OCI-LY7 (cell line): ENCODE data around the gene MEF2B. TPM values are rescaled to one million over a fixed set of nuclear protein-coding genes. Genes with fewer than 3 reads are reported as not detected.

Source experiments
- BruUV-seq: library from RNA; stranded (reverse); fragments of 400-500 nt; replicated peaks from 2 replicates; lab custom pipeline; 2021; lab: Mats Ljungman, UMichigan
- CTCF ChIA-PET: fragments of 300-600 bp; sonication (Branson Sonifier 250); formaldehyde crosslinking; loops from one replicate; lab custom pipeline; 2022; ENCODE audit warnings: antibody characterized with exemption; ENCODE audit not compliant: unreplicated experiment; lab: Charles Lee
- POLR2A ChIA-PET: fragments of 300-600 bp; sonication (Branson Sonifier 250); formaldehyde crosslinking; loops from one replicate; lab custom pipeline; 2022; ENCODE audit warnings: antibody characterized with exemption; lab: Charles Lee
- DNase-seq: peaks from one replicate; pipeline ENCODE4 v3.0.0-alpha.2; 2015; ENCODE audit warnings: low spot score
- H2AFZ ChIP-seq: fragments of 200-600 bp; sonication (generic), shearing (Covaris generic); 2 replicates; pipeline ENCODE4 v1.6.1; 2014; ENCODE audit warnings: mild to moderate bottlenecking, antibody characterized with exemption, low read length, moderate library complexity
- H3K27ac ChIP-seq: fragments of 200-600 bp; sonication (generic); 2 replicates; pipeline ENCODE4 v1.5.1; 2014; ENCODE audit warnings: mixed run types, low read depth, mild to moderate bottlenecking, moderate library complexity, low read length, inconsistent platforms; ENCODE audit not compliant: poor library complexity, severe bottlenecking
- H3K36me3 ChIP-seq: fragments of 200-600 bp; sonication (generic); 2 replicates; pipeline ENCODE4 v1.6.1; 2014; ENCODE audit warnings: mild to moderate bottlenecking, antibody characterized with exemption, low read length, moderate library complexity, mixed read lengths; ENCODE audit not compliant: insufficient read depth
- H3K4me1 ChIP-seq: fragments of 200-600 bp; sonication (generic); 2 replicates; pipeline ENCODE4 v1.5.1; 2014; ENCODE audit warnings: mild to moderate bottlenecking, low read length; ENCODE audit not compliant: insufficient read depth, poor library complexity, severe bottlenecking
- H3K4me2 ChIP-seq: fragments of 200-600 bp; sonication (generic); 2 replicates; pipeline ENCODE4 v1.6.1; 2014; ENCODE audit warnings: mild to moderate bottlenecking, low read length
- H3K4me3 ChIP-seq: fragments of 200-600 bp; sonication (generic); 2 replicates; pipeline ENCODE4 v1.5.1; 2014; ENCODE audit warnings: mild to moderate bottlenecking, low read depth, low read length; ENCODE audit not compliant: poor library complexity, severe bottlenecking
- H3K79me2 ChIP-seq: fragments of 200-600 bp; sonication (generic); 2 replicates; pipeline ENCODE4 v1.6.1; 2016; ENCODE audit warnings: low read depth, mild to moderate bottlenecking, low read length, moderate library complexity, mixed read lengths; ENCODE audit not compliant: insufficient read depth
- H3K9me2 ChIP-seq: fragments of 200-600 bp; sonication (generic); 2 replicates; pipeline ENCODE4 v1.6.1; 2016; ENCODE audit warnings: mild to moderate bottlenecking, low read length, mixed read lengths; ENCODE audit not compliant: insufficient read depth
- H3K9me3 ChIP-seq: fragments of 200-600 bp; sonication (generic); 2 replicates; pipeline ENCODE4 v1.6.1; 2014; ENCODE audit warnings: mild to moderate bottlenecking, mixed run types, low read length, mixed read lengths
- H4K20me1 ChIP-seq: fragments of 200-600 bp; sonication (generic); 2 replicates; pipeline ENCODE4 v1.6.1; 2014; ENCODE audit warnings: mild to moderate bottlenecking, antibody characterized with exemption, low read length, moderate library complexity, mixed read lengths; ENCODE audit not compliant: insufficient read depth
- CTCF ChIP-seq: fragments of 200-600 bp; sonication (generic); conservative IDR thresholded peaks from 2 replicates; pipeline ENCODE4 v1.5.1; 2014; ENCODE audit warnings: mild to moderate bottlenecking, antibody characterized with exemption, low read length, moderate library complexity, mixed read lengths
- EZH2phosphoT487 ChIP-seq: fragments of 200-600 bp; sonication (generic); IDR thresholded peaks from 2 replicates; pipeline ENCODE4 v1.6.1; 2018; ENCODE audit warnings: low read depth, borderline replicate concordance, mild to moderate bottlenecking, mixed run types, antibody characterized with exemption, low read length, moderate library complexity, mixed read lengths
- intact Hi-C: fragments of 100-400 bp; cut with micrococcal nuclease; formaldehyde crosslinking; loops from one replicate; pipeline ENCODE4 v1.10.0; 2022; ENCODE audit not compliant: unreplicated experiment
- total RNA-seq, 2 experiments: library from RNA; depleted of rRNA in 1 of 2; stranded (reverse); fragments of >200 nt in 1 of 2; shearing (Covaris generic) in 1 of 2; gene quantifications; 2 replicates each; pipeline ENCODE4 v1.2.3, GENCODE V29; 2014 to 2022

The MEF2B gene
- total RNA-seq, 2 experiments from 2014 or later = 201 to 295 TPM

DNA sequence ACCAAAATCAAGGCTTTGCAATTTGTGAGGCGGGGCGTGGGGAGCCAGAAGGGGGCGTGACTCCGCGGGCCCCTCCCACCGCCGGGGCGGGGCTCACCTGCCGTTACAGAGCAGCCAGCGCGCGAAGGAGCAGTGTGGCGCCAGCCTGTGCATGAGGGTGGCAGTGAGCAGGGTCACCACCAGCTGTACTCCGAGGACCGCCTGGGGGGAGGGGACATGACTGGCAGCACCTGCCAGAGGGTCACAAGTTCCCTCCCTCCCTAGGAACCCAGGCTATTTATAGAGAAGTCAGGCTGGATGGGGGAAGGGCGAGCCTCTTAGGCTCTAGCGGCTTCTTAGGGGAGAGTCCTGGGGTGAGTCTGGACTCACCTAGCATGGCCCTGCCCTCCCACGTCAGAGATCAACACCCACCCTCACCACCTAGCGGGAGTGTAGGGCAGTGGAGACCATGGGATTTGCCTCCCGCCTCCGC is 35.3 kb downstream of the MEF2B start:
- intact Hi-C loops = no loop called here
- peak; percentile 52 for DNase-seq

DNA sequence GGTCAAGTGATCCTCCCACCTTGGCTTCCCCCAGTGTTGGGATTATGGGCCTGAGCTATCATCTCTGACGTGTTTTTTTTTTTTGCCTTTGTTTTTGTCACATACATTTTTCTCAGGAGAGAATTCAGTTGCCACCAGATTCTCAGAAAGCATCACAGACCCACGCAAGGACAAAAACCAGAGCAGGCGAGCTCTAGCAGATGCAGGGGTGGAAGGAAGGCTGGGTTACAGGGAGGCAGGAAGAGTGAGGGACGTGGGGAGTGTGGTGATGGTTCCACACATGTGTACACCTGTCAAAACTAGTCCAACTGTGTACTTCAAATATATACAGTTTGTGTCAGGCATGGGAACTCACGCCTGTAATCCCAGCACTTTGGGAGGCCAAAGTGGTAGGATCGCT is 36.1 kb downstream of the MEF2B start:
- no TSS peak for BruUV-seq
- TF ChIP-seq EZH2phosphoT487 = no peak
- intact Hi-C loops = no loop called here
- Histone ChIP-seq H3K9me3 (peaks cover 5% of the 10 kb centered on the region; the same call in 1 of the 2 replicates), H3K36me3 (peaks cover 33% of the 10 kb centered on the region), H3K9me2 (no peaks in the 10 kb centered on the region), H3K4me2 (no peak overlapping the region), H2AFZ (no peak overlapping the region), H3K27ac (no peak overlapping the region), H4K20me1 (no peaks in the 10 kb centered on the region), H3K4me3 (no peak overlapping the region), H3K79me2 (peaks cover 10% of the 10 kb centered on the region; the same call in 1 of the 2 replicates), H3K4me1 (peaks cover 15% of the 10 kb centered on the region)
- DNase-seq = no peak
- ChIA-PET POLR2A (interaction anchor here (0.7 kb wide), 1 partner anchor 30 kb away, joined by 3 read pairs; no protein-coding TSS in a partner anchor), CTCF (no interaction called here)

More for the DNA sequence above, 35.3 kb downstream of the MEF2B start:
- Histone ChIP-seq H3K9me2 (no peaks in the 10 kb centered on the region), H4K20me1 (no peaks in the 10 kb centered on the region), H3K4me2 (peak overlapping the region; percentile 35), H3K79me2 (peaks cover 10% of the 10 kb centered on the region; the same call in 1 of the 2 replicates), H3K9me3 (peaks cover 5% of the 10 kb centered on the region; the same call in 1 of the 2 replicates), H2AFZ (no peak overlapping the region), H3K4me3 (no peak overlapping the region), H3K4me1 (peaks cover 15% of the 10 kb centered on the region), H3K36me3 (peaks cover 33% of the 10 kb centered on the region), H3K27ac (no peak overlapping the region)
- TF ChIP-seq EZH2phosphoT487 = no peak
- TF ChIP-seq CTCF = 0 out of 2 replicates have a peak, but pooled peaks have one; percentile 12
- POLR2A ChIA-PET = no interaction called here
- BruUV-seq = no TSS peak
- CTCF ChIA-PET = no interaction called here

- no TSS peak for BruUV-seq
- Histone ChIP-seq H3K4me1 (peaks cover 15% of the 10 kb centered on the region), H3K36me3 (peaks cover 37% of the 10 kb centered on the region), H4K20me1 (no peaks in the 10 kb centered on the region), H3K4me2 (no peak overlapping the region), H3K9me3 (peaks cover 5% of the 10 kb centered on the region; the same call in 1 of the 2 replicates), H3K9me2 (no peaks in the 10 kb centered on the region), H2AFZ (no peak overlapping the region), H3K27ac (no peak overlapping the region), H3K4me3 (no peak overlapping the region), H3K79me2 (peaks cover 9% of the 10 kb centered on the region; the same call in 1 of the 2 replicates)
- POLR2A ChIA-PET = interaction anchor here (0.6 kb wide), 1 partner anchor 19 kb away, joined by 4 read pairs; no protein-coding TSS in a partner anchor
- intact Hi-C loops = no loop called here
- CTCF ChIA-PET = no interaction called here
- DNase-seq = no peak
- TF ChIP-seq EZH2phosphoT487 (no peak), CTCF (no peak)
Observed at GRCh38 chr19:19132912-19133311, 37.2 kb downstream of the MEF2B start.
